SJSA1 (cell line): Measurements from ENCODE around the gene CSNK1A1. TPM values are rescaled to one million over a fixed set of nuclear protein-coding genes. Genes with fewer than 3 reads are reported as not detected.

Source experiments
- DNase-seq, 2 experiments: peaks; one replicate each; pipeline ENCODE4 v3.0.0-alpha.2; 2015 to 2020; ENCODE audit warnings: low spot score in 2 of 2, low read depth in 1 of 2
- H3K27ac ChIP-seq: fragments of 250-450 bp; sonication (Bioruptor Pico); 2 replicates; pipeline ENCODE4 v1.5.1; 2020; ENCODE audit warnings: mild to moderate bottlenecking, moderate library complexity
- H3K27me3 ChIP-seq: fragments of 250-450 bp; sonication (Bioruptor Pico); replicated peaks from 2 replicates; pipeline ENCODE4 v1.5.1; 2020; ENCODE audit warnings: mild to moderate bottlenecking, moderate library complexity
- H3K36me3 ChIP-seq: fragments of 250-450 bp; sonication (Bioruptor Pico); 2 replicates; pipeline ENCODE4 v1.5.1; 2020; ENCODE audit warnings: mild to moderate bottlenecking
- H3K4me1 ChIP-seq: fragments of 250-450 bp; sonication (Bioruptor Pico); replicated peaks from 2 replicates; pipeline ENCODE4 v1.6.1; 2021; ENCODE audit warnings: mild to moderate bottlenecking
- H3K4me3 ChIP-seq: fragments of 250-450 bp; sonication (Bioruptor Pico); 2 replicates; pipeline ENCODE4 v1.5.1; 2020; ENCODE audit warnings: mild to moderate bottlenecking
- H3K9me3 ChIP-seq: fragments of 250-450 bp; sonication (Bioruptor Pico); replicated peaks from 2 replicates; pipeline ENCODE4 v1.5.1; 2020; ENCODE audit warnings: mild to moderate bottlenecking
- total RNA-seq: library from RNA; depleted of rRNA; stranded (reverse); fragments of >200 nt; shearing (Covaris generic); gene quantifications from 2 replicates; pipeline ENCODE4 v1.2.3, GENCODE V29; 2014

Gene CSNK1A1
- total RNA-seq, 1 experiment from 2014 or later, result 438 TPM

- Histone ChIP-seq H3K4me1 (peaks cover 39% of the 10 kb centered on the region), H3K4me3 (no peak overlapping the region), H3K27ac (0 out of 2 replicates have a peak overlapping the region, but pooled peaks have one; percentile 2), H3K9me3 (no peaks in the 10 kb centered on the region), H3K27me3 (no peaks in the 10 kb centered on the region), H3K36me3 (peaks cover 89% of the 10 kb centered on the region)
- DNase-seq, result no peak
These were observed 48.2 kb downstream of the CSNK1A1 start for GRCh38 chr5:149503006-149503405.

- H3K27me3 ChIP-seq, result no peaks in the 10 kb centered on the region
- peak overlapping the region; percentile 50 for H3K27ac ChIP-seq
- H3K36me3 ChIP-seq, result peaks cover 85% of the 10 kb centered on the region
- H3K4me1 ChIP-seq, result peaks cover 52% of the 10 kb centered on the region
- peak; percentile 70 to 79 for DNase-seq
- no peaks in the 10 kb centered on the region for H3K9me3 ChIP-seq
- no peak overlapping the region for H3K4me3 ChIP-seq
These were observed 50.2 kb downstream of the CSNK1A1 start for GRCh38 chr5:149500922-149501582.

GRCh38 chr5:149498724-149499336 is 52.4 kb downstream of the CSNK1A1 start:
- Histone ChIP-seq H3K27ac (0 out of 2 replicates have a peak overlapping the region, but pooled peaks have one; percentile 3), H3K4me1 (peaks cover 49% of the 10 kb centered on the region), H3K4me3 (no peak overlapping the region), H3K9me3 (no peaks in the 10 kb centered on the region), H3K27me3 (no peaks in the 10 kb centered on the region), H3K36me3 (peaks cover 82% of the 10 kb centered on the region)
- no peak for DNase-seq

- Histone ChIP-seq H3K4me3 (no peak overlapping the region), H3K9me3 (no peaks in the 10 kb centered on the region), H3K27ac (peak overlapping the region; percentile 65), H3K36me3 (peaks cover 81% of the 10 kb centered on the region), H3K27me3 (no peaks in the 10 kb centered on the region), H3K4me1 (peaks cover 49% of the 10 kb centered on the region)
- DNase-seq, result peak; percentile 75 to 90
These were observed 53.9 kb downstream of the CSNK1A1 start for GRCh38 chr5:149497357-149497756.

- Histone ChIP-seq H3K27me3 (no peaks in the 10 kb centered on the region), H3K36me3 (peaks cover 81% of the 10 kb centered on the region), H3K27ac (no peak overlapping the region), H3K9me3 (no peaks in the 10 kb centered on the region), H3K4me3 (no peak overlapping the region), H3K4me1 (peaks cover 47% of the 10 kb centered on the region)
- DNase-seq, result no peak
These were observed 54.3 kb downstream of the CSNK1A1 start for GRCh38 chr5:149496917-149497316.

GRCh38 chr5:149496166-149496565 is 55.1 kb downstream of the CSNK1A1 start:
- peaks cover 39% of the 10 kb centered on the region for H3K4me1 ChIP-seq
- no peaks in the 10 kb centered on the region for H3K27me3 ChIP-seq
- H3K27ac ChIP-seq, result no peak overlapping the region
- peaks cover 74% of the 10 kb centered on the region for H3K36me3 ChIP-seq
- no peaks in the 10 kb centered on the region for H3K9me3 ChIP-seq
- DNase-seq, result no peak
- no peak overlapping the region for H3K4me3 ChIP-seq

- H3K36me3 ChIP-seq, result peaks cover 73% of the 10 kb centered on the region
- no peak overlapping the region for H3K27ac ChIP-seq
These were observed 55.6 kb downstream of the CSNK1A1 start for GRCh38 chr5:149495673-149496072.

GRCh38 chr5:149493316-149493715 is 57.9 kb downstream of the CSNK1A1 start:
- no peak overlapping the region for H3K27ac ChIP-seq
- no peak overlapping the region for H3K4me3 ChIP-seq
- no peaks in the 10 kb centered on the region for H3K9me3 ChIP-seq
- peaks cover 53% of the 10 kb centered on the region for H3K36me3 ChIP-seq
- no peaks in the 10 kb centered on the region for H3K27me3 ChIP-seq
- peaks cover 35% of the 10 kb centered on the region for H3K4me1 ChIP-seq
- DNase-seq, result no peak

More at GRCh38 chr5:149495673-149496072, 55.6 kb downstream of the CSNK1A1 start:
- Histone ChIP-seq H3K4me1 (peaks cover 34% of the 10 kb centered on the region), H3K9me3 (no peaks in the 10 kb centered on the region), H3K27me3 (no peaks in the 10 kb centered on the region), H3K4me3 (no peak overlapping the region)
- no peak for DNase-seq

- Histone ChIP-seq H3K27ac (no peak overlapping the region), H3K27me3 (no peaks in the 10 kb centered on the region), H3K4me1 (peaks cover 30% of the 10 kb centered on the region), H3K9me3 (no peaks in the 10 kb centered on the region), H3K36me3 (peaks cover 49% of the 10 kb centered on the region), H3K4me3 (no peak overlapping the region)
- no peak for DNase-seq
These were observed 58.5 kb downstream of the CSNK1A1 start for GRCh38 chr5:149492781-149493180.

- no peaks in the 10 kb centered on the region for H3K9me3 ChIP-seq
- peaks cover 33% of the 10 kb centered on the region for H3K36me3 ChIP-seq
- no peaks in the 10 kb centered on the region for H3K27me3 ChIP-seq
- no peak overlapping the region for H3K4me3 ChIP-seq
- peaks cover 38% of the 10 kb centered on the region for H3K4me1 ChIP-seq
- peak in 1 of 2 experiments; percentile 30 for DNase-seq
- no peak overlapping the region for H3K27ac ChIP-seq
These were observed 60.4 kb downstream of the CSNK1A1 start for GRCh38 chr5:149490599-149491485.

- peaks cover 51% of the 10 kb centered on the region for H3K4me1 ChIP-seq
- H3K27ac ChIP-seq, result no peak overlapping the region
- no peaks in the 10 kb centered on the region for H3K9me3 ChIP-seq
- no peaks in the 10 kb centered on the region for H3K27me3 ChIP-seq
- peaks cover 23% of the 10 kb centered on the region for H3K36me3 ChIP-seq
- no peak overlapping the region for H3K4me3 ChIP-seq
- peak in 1 of 2 experiments; percentile 28 for DNase-seq
These were observed 61.6 kb downstream of the CSNK1A1 start for GRCh38 chr5:149489605-149490037.

- Histone ChIP-seq H3K36me3 (peaks cover 15% of the 10 kb centered on the region), H3K4me3 (no peak overlapping the region), H3K9me3 (no peaks in the 10 kb centered on the region), H3K27ac (no peak overlapping the region), H3K4me1 (peaks cover 54% of the 10 kb centered on the region), H3K27me3 (no peaks in the 10 kb centered on the region)
- no peak for DNase-seq
These were observed 62.5 kb downstream of the CSNK1A1 start for GRCh38 chr5:149488645-149489306.

- DNase-seq, result no peak
- Histone ChIP-seq H3K36me3 (peaks cover 6% of the 10 kb centered on the region; the same call in 1 of the 2 replicates), H3K27ac (peak overlapping the region; percentile 81), H3K9me3 (no peaks in the 10 kb centered on the region), H3K27me3 (no peaks in the 10 kb centered on the region), H3K4me3 (no peak overlapping the region), H3K4me1 (peaks cover 54% of the 10 kb centered on the region)
These were observed 63.6 kb downstream of the CSNK1A1 start for GRCh38 chr5:149487672-149488071.
